ENCODE measurements around the gene FAM83F. TPM values are rescaled to one million over a fixed set of nuclear protein-coding genes. Genes with fewer than 3 reads are reported as not detected.

Gene FAM83F
- total and polyA plus RNA-seq, 4 donors = 0.39 to 1.5 (median 1.2) TPM

DNA sequence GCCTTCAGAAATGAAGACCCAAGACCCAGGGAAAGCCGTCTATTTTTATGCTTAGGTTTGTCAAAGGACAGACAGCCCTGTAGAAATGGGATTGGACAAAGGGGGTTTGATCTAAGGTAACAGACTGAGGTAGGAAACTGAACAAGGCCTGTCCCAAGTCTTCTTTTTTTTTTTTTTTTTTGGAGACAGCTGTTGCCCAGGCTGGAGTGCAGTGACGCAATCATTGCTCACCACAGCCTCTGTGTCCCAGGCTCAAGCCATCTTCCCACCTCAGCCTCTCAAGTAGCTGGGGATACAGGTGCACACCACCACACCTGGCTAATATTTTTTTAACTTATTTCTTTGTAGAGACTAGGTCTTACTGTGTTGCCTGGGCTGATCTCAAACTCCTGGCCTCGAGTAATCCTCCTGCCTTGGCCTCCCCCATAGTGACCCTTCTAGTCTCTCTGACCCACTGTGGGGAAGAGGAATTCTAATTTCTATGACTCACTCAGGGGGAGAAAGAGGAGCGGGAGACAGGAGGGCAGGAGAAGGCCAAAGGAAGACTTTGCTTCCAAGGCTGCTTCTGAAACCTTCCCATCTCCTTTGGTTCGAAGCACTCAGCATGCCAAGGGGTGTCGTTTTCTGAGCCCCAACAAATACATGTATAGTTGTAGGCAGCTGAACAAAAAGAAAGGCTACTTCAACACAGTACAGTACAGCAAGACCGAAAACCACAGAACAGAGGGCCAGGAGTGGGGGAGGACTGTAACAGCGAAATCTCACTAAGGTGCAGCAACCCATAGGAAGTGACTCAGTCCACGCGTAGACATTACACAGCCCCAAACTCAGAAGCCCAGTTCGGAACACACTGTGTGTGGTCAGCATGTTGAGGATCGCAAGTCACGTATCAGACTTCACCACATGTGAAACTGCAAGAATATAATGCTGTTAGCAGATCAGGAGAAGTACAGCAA lies 33.7 kb upstream of the FAM83F start:
- no peaks in the 10 kb centered on the region for H3K27me3 ChIP-seq (ENCODE audit: control insufficient read depth in 4 of 4, insufficient read depth in 4 of 4, low read length in 3 of 4)
- H3K9ac ChIP-seq (ENCODE audit: low read depth in 1 of 2, low read length in 2 of 2) = no peak overlapping the region
- DNase-seq (ENCODE audit: low spot score) = no peak
- no peak for TF ChIP-seq SP1 (IDR thresholded peaks at IDR 0.05)
- TF ChIP-seq YY1 (IDR thresholded peaks at IDR 0.05) = no peak
- no peak for TF ChIP-seq EGR1 (IDR thresholded peaks at IDR 0.05; ENCODE audit: low read depth in 2 of 2)
- TF ChIP-seq HNF4A (conservative IDR thresholded peaks at IDR 0.05) = no peak
- TF ChIP-seq RAD21 (IDR thresholded peaks at IDR 0.05) = no peak
- no peak for TF ChIP-seq MAX (IDR thresholded peaks at IDR 0.05)
- no peak for TF ChIP-seq HNF4G (IDR thresholded peaks at IDR 0.05)
- TF ChIP-seq NR2F2 (IDR thresholded peaks at IDR 0.05) = no peak
- TF ChIP-seq, protein P1, sequence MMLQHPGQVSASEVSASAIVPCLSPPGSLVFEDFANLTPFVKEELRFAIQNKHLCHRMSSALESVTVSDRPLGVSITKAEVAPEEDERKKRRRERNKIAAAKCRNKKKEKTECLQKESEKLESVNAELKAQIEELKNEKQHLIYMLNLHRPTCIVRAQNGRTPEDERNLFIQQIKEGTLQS (IDR thresholded peaks at IDR 0.05) = no peak
- no peak for TF ChIP-seq TAF1 (conservative IDR thresholded peaks at IDR 0.05)
- TF ChIP-seq FOXA2 (IDR thresholded peaks at IDR 0.05) = no peak
- no peak for TF ChIP-seq JUND (IDR thresholded peaks at IDR 0.05)
- TF ChIP-seq, protein P2, sequence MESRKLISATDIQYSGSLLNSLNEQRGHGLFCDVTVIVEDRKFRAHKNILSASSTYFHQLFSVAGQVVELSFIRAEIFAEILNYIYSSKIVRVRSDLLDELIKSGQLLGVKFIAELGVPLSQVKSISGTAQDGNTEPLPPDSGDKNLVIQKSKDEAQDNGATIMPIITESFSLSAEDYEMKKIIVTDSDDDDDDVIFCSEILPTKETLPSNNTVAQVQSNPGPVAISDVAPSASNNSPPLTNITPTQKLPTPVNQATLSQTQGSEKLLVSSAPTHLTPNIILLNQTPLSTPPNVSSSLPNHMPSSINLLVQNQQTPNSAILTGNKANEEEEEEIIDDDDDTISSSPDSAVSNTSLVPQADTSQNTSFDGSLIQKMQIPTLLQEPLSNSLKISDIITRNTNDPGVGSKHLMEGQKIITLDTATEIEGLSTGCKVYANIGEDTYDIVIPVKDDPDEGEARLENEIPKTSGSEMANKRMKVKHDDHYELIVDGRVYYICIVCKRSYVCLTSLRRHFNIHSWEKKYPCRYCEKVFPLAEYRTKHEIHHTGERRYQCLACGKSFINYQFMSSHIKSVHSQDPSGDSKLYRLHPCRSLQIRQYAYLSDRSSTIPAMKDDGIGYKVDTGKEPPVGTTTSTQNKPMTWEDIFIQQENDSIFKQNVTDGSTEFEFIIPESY (IDR thresholded peaks at IDR 0.05) = no peak
- no peak for TF ChIP-seq GABPA (IDR thresholded peaks at IDR 0.05 in 1 of 2, conservative IDR thresholded peaks at IDR 0.05 in 1 of 2)
- TF ChIP-seq, protein P3, sequence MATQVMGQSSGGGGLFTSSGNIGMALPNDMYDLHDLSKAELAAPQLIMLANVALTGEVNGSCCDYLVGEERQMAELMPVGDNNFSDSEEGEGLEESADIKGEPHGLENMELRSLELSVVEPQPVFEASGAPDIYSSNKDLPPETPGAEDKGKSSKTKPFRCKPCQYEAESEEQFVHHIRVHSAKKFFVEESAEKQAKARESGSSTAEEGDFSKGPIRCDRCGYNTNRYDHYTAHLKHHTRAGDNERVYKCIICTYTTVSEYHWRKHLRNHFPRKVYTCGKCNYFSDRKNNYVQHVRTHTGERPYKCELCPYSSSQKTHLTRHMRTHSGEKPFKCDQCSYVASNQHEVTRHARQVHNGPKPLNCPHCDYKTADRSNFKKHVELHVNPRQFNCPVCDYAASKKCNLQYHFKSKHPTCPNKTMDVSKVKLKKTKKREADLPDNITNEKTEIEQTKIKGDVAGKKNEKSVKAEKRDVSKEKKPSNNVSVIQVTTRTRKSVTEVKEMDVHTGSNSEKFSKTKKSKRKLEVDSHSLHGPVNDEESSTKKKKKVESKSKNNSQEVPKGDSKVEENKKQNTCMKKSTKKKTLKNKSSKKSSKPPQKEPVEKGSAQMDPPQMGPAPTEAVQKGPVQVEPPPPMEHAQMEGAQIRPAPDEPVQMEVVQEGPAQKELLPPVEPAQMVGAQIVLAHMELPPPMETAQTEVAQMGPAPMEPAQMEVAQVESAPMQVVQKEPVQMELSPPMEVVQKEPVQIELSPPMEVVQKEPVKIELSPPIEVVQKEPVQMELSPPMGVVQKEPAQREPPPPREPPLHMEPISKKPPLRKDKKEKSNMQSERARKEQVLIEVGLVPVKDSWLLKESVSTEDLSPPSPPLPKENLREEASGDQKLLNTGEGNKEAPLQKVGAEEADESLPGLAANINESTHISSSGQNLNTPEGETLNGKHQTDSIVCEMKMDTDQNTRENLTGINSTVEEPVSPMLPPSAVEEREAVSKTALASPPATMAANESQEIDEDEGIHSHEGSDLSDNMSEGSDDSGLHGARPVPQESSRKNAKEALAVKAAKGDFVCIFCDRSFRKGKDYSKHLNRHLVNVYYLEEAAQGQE (IDR thresholded peaks at IDR 0.05) = no peak
- TF ChIP-seq CTCF (IDR thresholded peaks at IDR 0.05; ENCODE audit: low read depth, low read length, missing input control) = no peak
- no peak for TF ChIP-seq FOXA1 (IDR thresholded peaks at IDR 0.05)
- TF ChIP-seq RXRA (IDR thresholded peaks at IDR 0.05) = no peak
- H3K27ac ChIP-seq (ENCODE audit: low read depth in 1 of 2, low read length in 2 of 2) = no peak overlapping the region
- WGBS = 82% methylated on average over 13 of the region's 13 CpGs
- H3K9me3 ChIP-seq (ENCODE audit: control insufficient read depth in 4 of 4, low read length in 3 of 4) = no peaks in the 10 kb centered on the region
- no peaks in the 10 kb centered on the region for H3K36me3 ChIP-seq (ENCODE audit: control insufficient read depth in 4 of 4, insufficient read depth in 3 of 4, low read depth in 1 of 4, low read length in 3 of 4)
- H3K4me1 ChIP-seq (ENCODE audit: control insufficient read depth in 4 of 4, insufficient read depth in 4 of 4, low read length in 3 of 4) = no peaks in the 10 kb centered on the region
- H3K4me3 ChIP-seq (ENCODE audit: low read depth in 1 of 3, low read length in 3 of 3) = no peak overlapping the region
